Cerebellar cortex (tissue), 1 donor: ENCODE measurements around the gene AFAP1L1.
A peak's percentile ranks its signal among the peaks of the same experiment; 100 is the strongest.
"Not testable (repeated sequence)": the region's sequence is repeated elsewhere in the genome, so short reads cannot be mapped to it uniquely, and the experiment has no call there.

Source experiments
- DNase-seq: peaks from one replicate; pipeline ENCODE4 v3.0.0-alpha.2; 2015; ENCODE audit warnings: low spot score

The AFAP1L1 gene

DNA sequence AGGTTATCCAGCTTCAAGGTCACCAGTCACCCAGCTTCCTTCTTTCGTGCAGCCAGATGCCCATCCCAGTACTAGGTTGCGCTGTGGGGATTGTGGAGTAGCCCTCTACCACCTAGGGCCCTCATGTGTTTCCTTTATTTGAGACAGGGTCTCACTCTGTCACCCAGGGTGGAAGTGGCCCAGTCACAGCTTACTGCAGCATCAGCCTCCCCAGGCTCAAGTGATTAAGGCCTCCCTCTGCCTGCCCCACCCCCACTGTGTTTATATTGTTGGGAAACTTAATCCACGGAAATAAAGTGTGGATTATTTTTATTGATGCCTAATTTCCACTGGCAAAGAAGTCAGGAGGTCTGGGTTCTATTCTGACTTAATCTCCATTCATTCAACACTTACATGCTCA lies 103.1 kb downstream of the AFAP1L1 start:
- DNase-seq = no peak

DNA sequence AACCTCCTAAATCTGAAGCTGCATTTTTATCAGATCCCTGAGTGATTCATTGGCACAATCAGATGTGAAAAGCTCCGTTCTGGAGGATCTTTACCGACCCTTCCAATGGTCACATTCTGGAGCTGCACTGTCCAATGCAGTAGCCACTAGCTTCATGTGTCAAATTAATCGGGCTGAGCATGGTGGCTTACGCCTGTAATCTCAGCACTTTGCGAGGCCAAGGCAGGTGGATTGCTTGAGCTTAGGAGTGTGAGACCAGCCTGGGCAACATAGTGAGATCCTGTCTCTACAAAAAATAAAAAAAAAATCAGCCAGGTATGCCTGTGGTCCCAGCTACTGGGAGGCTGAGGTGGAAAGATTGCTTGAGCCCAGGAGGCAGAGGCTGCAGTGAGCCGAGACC lies 103.8 kb downstream of the AFAP1L1 start:
- no peak for DNase-seq

DNA sequence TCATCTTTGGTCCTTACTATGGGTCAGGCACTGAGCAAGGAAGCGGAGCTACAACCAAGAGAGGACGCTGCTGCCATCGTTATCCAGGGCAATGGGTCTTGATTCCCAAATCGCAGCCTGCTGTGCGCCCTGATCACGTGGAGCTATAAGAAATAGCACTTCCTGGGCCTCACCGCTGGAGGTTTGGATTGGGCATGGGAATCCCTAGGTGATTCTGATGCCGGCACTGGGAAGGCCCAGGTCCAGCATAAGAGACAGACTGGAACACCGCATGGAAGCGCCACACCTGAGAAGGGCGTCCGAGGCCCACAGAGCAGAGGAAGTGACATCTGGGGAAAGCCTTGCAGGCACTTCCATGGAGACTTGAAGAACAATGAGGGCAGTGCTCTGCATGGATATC lies 104.4 kb downstream of the AFAP1L1 start:
- DNase-seq = no peak

DNA sequence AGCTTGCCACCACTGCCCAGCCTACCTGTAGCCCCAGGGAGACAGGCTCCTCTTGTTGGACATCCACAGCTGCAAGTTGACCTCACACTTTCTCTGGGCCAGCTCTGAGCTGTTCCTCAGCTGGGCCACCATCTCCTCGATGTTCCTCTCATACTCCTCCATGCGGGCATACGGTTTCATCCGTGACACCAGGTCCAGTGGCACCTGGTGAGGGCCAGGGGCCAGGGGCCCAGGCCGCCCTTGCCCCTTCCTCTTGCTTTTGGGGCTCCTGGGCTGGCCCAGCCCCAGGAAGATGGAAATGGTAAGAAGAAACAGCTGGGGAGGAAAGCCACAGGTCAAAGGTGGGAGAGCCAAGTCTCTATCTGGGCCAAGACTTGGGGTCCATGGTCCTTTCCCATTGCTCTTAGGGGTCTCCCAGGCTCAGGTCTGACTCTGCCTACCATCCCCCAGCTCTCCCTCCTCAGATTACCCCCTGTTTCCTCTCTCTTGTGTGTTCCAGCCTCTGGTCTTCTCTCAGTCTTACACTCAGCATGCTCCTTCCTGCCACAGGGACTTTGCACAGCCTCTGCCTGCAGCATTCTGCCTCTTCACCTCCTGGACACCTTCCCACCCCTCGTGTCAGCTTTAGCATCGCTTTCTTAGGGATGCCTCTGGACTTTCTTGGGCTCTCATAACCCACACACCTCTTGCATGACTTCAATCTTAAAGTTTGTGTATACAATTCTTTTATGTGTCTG lies 105.2 kb downstream of the AFAP1L1 start:
- no peak for DNase-seq

DNA sequence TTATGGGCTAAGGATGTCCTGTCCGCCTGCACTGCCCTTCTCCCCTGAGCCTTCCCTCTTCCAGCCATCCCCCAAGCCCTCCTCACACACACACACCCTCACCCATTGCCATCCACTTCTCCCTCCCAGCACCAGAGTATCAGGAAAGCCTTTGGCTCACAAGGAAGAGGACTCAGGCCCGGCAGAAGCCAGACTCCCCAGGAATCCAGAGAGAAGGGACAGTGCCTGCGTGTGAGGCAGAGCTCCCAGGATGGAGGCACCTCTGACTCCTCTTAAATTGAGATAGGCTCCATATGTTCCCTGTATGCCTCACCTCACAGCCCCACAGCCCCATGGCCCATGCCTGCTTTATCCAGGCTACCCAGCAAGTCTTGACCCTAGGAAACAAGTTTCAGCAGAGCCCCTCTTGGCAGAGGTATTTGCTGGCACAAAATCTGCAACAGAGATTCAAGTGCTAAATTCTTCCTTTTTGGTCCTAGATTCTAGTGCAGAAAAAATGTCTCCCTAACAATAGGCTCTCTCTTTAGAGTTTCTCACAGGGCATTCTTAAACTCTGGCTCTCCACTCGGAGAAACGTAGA lies 106.7 kb downstream of the AFAP1L1 start:
- DNase-seq = no peak

DNA sequence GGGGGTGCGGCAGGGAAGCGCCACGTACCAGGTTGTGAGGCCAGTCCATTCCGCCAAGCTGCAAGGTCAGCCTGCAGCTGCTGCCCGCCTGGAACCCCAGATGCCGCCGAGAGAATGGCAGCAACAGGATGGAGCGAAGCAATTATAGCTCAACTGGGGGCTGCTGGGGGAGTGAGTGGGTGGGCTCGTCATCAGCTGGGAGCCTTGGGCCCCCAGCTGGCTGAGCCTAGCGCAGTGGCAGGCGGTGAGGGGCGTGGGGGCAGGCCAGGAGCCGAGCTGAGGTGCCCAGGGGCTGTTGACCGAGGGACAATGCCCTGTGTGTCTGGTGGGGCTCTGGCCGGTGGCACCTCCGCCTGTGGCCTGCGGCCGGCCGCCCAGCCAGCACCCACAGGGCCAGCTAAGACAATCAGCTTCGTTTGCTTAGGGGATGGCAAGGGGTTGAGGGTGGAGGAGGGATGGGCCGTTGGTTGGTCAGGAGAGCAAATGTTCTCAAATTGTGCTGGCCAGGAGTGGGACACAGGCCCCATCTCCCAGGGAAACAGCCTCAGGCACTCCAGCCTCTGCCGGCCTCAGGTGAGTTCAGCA lies 107.6 kb downstream of the AFAP1L1 start, which contains the start of gene IL17B:
IL17B (minus strand) TSS at position 116 of the 585 bp plus-strand sequence; CDS start at position 49, 67 bp downstream.
- DNase-seq = no peak

DNA sequence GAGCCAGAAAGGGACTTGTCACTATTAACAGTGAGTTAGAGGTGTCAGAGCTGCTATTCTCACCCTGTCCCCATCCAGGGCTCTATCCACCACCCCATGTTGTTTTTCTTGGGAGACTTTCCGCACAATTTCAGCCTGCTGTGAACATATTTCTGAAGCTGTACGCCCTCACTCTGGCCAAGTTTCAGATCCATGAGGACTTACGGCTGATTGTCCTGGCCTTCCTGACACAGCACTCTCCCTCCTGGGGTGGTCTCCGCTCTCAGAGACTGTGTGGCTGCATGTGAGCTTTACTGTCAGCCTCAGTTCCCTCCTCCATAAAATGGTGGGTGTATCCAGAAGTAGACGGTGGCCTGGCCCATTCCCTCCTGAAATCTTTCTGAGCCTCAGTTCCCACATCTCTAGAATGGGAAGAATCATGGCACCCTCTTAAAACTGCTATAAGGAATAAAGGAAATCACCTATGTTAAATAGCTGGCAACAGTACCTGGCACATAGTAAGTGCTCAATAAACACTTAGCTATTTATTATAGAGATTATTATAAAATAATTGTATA lies 108.2 kb downstream of the AFAP1L1 start:
- no peak for DNase-seq

DNA sequence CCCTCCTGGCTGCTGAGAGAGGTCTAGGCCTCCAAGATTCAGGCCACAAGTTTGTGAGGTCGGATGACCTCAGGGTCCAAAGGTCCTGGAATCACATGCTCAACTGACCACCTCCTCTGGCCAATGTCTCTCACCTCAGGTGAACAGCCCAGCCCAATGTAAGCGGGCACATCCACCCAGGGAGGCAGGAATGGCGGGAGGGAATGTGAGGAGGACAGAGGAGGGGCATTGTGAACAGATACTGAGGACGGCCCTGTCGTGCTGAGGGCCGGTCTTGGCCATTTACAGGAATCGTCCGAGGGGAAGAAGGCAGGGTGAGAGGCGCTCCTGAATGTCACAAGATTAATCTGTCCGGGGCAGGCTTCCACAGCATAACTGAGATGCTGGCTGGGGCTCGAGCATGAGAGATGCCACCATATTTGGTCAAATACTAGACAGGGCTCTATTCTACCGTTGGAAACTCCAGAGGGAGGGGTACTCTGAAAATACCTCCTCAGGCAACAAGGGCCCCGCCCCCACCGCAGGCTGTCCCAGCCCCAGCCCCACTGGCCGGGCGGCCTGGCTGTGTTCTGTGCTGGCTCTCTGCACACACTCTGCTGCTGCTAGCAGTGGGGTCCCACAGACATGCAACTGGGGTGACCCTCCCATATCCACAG lies 108.9 kb downstream of the AFAP1L1 start:
- no peak for DNase-seq

DNA sequence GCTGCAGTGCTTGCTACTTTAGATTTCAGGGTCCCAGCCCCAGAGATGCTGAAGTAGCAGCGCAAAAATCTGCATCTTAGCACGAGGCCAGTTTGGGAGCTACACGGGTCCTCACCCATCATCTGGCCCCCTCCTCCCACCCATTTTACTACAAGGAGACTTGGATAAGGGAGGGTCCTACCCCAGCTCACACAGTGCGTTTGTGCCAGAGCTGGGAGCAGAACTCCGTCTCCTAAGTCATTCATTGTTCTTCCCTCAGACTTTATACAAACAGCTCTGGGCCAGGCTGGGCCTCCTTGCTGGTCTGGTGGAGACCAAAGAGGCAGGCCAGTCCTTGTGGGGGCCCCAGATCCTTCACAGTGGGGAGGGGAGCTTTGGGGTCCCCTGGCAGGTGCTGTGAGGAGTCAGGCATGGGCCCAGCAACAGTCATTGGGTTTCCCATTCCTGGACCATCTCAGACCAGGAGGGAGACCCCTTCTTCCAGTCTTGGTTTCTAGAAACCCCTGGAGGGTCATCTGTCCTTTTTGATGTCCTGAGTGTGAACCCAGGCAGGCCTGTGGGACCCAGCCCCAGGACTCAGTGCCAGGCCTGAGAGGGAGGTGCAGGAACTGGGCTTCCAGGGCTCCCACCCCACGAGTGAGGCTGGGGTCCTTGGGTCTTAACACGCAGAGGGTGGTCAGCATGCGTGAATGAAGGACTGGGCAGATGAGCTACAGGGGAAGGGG lies 109.8 kb downstream of the AFAP1L1 start:
- DNase-seq = no peak

DNA sequence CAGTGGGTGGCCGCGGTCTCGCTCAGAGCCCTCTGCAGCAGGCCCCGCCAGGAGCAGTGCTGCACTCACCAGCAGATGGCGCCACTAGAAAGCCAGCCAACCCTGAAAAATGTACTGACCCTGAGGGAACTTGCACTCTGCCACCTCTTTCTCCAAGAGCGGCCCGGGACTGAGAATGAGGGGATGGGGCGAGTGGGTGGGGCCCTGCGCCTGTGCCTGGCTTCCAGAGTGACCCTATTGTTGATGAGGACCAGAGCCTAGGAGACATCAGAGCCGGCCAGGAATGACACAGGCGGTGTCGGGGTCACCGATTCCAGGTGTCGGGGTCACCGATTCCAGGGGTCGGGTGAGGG lies 110.3 kb downstream of the AFAP1L1 start:
- peak; percentile 60 for DNase-seq

DNA sequence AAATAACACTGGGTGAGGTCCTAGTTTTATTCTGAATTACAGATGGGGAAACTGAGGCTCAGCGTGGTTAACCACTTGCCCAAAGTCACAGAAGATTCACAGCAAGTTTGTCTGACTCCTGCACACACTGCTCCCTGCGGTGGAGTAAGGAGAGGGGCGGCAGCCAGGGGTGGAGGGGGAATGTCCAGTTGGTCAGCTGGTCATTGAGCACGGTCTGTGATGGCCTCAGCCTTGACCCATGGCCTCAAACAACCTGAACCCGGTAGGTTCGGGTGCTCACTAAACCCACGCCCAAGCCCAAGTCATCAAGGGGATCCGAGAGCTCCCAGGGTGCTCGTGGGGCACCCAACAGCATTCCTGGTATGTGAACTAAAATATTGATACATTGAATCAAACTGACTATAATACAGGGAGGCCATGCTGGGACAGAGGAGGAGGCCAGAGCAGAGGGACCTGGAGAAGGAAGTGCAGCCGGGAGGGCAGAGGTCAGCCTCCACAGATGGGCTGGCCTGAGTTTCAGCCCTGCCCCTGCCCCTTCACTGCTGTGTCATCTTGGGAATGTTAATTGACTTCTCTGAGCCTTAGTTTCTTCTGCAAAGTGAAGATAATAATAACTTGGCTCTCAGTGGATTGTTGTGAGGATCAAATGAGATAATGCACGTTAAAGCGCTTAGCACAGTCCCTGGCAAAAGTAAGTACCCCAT lies 111.0 kb downstream of the AFAP1L1 start:
- no peak for DNase-seq

DNA sequence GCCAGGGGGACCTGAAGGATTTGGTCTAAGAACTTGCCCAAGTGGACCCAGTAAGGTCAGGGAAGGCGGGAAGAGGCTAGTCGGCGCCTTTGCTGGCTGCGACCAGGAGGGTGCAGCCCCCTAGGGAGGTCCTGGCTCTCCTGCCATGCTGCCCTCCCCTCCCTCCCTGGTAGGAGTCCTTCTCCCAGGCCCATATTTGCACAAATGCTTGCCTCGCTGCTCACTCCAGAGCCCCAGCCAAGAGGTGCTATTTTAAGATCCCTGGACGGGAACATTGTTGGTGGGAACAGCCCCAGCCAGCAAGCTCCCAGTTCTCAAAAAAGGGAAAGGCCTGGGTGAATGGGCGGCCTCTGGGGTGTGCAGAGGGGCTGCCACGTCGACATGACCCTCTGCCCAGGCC lies 111.7 kb downstream of the AFAP1L1 start:
- DNase-seq = no peak

DNA sequence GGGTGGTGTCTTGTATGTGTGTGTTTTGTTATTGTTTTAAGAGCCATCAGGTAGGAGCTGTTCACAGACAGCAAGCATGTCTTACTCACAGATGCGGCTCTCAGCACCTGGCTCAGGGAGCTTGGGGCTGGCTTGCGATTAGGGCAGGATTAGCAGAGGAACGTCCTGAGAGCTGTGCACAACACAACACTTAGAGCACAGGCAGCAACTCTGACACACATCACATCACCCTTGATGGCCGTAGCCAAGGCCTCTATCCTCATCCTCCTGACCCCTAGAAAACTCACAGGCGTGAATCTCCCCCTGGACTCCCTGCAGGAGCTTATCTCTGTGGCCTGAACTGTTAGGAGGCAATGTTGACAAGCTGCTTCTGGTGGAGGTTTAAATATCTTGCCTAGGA lies 114.5 kb downstream of the AFAP1L1 start:
- no peak for DNase-seq

DNA sequence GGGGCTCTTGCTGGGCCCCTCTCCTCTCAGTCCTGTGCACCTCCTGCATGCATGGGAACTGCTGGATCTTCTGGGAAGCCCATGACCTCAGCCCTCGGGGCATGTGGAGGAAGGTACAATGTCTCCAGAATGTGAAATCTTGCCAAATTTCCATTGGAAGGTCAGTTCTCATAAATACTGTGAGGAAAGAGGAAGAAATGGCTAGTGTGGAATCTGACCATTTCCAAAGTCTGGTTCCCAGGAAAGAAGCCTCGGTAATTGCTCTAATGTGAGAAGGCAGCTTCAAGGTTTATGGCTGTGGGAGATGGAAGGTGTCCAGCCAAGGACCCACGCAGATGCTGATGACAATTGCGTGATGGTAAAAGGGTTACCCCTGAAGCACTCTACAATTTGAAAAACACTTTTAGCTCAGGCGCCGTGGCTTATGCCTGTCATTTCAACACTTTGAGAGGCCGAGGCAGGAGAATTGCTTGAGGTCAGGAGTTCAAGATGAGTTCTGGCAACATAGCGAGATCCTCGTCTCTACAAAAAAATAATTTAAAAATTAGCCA lies 115.5 kb downstream of the AFAP1L1 start:
- peak; percentile 35 for DNase-seq

DNA sequence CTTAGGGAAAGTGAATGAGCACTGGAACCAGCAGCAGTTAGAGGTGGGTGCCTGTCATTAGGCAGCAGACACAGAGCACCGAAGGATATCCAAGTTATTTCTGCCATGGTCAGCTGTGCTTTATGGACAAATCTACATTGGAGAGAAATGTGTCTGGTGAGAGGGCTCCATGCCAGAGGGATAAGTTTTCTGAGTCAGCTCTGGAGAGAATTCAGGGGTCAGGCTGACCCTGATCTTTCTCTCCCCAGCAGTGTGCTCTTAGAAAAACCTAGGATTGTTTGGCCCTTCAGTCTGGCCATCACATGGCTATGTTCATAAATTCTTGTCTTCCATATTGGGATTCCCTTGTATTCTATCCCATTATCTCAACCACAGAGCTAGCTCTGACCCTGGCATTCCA lies 116.3 kb downstream of the AFAP1L1 start:
- peak; percentile 35 for DNase-seq

DNA sequence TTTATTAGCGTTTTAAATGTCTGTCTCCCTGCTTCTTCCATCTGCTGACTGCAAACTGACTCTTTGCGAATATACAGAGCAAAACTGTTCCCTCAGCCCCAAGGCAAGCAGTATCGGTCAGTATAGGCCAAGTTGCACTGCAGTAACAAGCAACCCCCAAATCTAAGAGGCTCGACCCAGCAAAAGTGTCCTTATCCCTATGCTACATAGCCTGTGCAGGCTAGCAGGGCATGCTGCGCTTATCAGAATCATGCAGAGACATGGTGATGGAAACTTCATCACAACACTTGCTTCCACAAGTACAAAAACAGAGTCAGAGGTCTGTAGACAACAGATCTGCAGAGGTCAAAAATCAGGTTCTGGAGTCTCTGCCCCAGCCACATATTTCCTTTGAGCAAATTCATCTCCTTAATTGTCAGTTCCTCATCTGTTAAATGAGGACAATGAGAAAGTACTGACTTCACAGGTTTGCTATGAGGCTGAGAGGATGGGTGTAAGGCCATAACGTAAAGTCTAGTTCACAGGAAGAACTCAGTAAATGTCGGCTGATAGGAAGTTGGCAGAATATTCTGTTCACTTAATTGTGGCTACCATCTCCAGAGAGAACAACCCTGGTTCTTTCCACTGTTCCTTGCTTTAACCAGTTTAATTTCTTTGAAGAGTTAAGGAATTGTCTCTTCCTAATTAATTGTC lies 117.0 kb downstream of the AFAP1L1 start:
- DNase-seq = no peak

DNA sequence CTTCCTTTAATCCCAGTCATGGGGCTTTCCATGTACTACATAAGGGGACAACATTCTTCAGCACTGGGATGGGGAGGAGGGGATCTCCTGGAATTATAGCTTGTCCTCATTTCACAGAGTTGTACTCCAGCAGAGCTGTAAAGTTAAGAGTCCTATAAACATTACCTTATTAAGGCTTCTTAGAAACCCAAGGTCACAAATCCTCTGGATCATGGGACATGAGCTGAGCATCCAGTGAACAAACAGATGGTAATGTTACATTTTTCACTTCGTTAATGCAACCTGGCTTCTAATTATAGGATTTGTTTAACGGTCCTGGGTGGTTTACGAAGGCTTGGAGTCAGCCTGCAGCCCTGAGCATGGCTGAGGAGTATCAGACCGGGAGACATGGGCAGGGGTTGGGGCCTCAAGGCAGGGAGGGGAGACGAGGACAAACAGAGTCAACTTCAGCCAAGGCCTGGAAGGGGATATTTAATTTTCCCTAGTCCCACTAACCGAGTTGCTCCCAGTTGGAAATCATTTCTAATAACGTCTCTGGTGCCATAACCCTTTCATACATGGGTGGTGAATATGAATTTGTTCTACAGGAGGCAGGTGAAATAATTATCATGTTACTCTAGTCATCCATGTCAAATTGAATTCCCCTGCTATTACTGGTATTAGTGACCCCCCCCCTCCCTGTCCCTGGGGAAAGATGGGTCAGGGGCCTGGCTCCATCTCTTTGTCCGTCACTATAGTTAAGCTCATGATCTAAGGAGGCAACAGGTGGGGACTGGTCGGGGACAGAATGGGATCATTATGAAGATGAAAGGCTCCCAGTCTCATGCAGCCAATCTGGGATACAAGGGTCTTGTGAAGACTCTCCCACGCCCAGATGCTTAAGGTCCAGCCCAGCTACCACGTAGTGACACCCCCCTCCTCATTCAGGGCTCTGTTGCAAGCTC lies 118.2 kb downstream of the AFAP1L1 start:
- DNase-seq = peak; percentile 36

DNA sequence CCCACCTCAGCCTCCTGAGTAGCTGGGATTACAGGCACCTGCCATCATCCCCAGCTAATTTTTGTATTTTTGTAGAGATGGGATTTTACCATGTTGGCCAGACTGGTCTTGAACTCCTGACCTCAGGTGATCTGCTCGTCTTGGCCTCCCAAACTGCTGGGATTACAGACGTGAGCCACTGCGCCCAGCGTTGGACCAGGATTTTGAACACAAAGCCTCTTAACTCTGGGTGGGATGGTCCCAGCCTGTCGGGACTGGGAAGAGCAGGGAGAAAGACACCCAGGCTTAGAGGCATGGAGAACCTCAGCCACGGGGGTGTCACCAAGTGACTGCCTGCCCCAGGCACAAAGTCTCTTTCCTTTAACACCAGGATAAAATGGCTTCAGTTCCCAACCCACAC lies 119.4 kb downstream of the AFAP1L1 start:
- DNase-seq = not testable (repeated sequence)
